GM23338 (cell line): Measurements from ENCODE around the gene LMF2. TPM values are rescaled to one million over a fixed set of nuclear protein-coding genes. Genes with fewer than 3 reads are reported as not detected.

Experiments used
- ATAC-seq: fragments of 200-7000 bp; cut with Tn5 transposase; 3 replicates; pipeline ENCODE4 v1.9.1; 2020
- DNase-seq: peaks from one replicate; pipeline ENCODE4 v3.0.0-alpha.2; 2015; ENCODE audit warnings: low spot score
- H2AFZ ChIP-seq: fragments of 200-600 bp; sonication (generic); 2 replicates; pipeline ENCODE4 v1.8.0; 2016; ENCODE audit warnings: antibody characterized with exemption, mild to moderate bottlenecking, moderate library complexity
- H3F3A ChIP-seq: fragments of 200-600 bp; sonication (generic); replicated peaks from 2 replicates; pipeline ENCODE4 v1.8.0; 2017; ENCODE audit warnings: antibody characterized with exemption, mixed run types, low read depth
- H3K27ac ChIP-seq: fragments of 200-600 bp; sonication (generic); 2 replicates; pipeline ENCODE4 v1.6.1; 2016; ENCODE audit warnings: low read depth
- H3K27me3 ChIP-seq: fragments of 200-600 bp; sonication (generic); 2 replicates; pipeline ENCODE4 v1.8.0; 2016; ENCODE audit warnings: mild to moderate bottlenecking, mixed run types, moderate library complexity; ENCODE audit not compliant: insufficient read depth
- H3K36me3 ChIP-seq: fragments of 200-600 bp; sonication (generic); 2 replicates; pipeline ENCODE4 v1.8.0; 2016; ENCODE audit warnings: mild to moderate bottlenecking; ENCODE audit not compliant: insufficient read depth
- H3K4me1 ChIP-seq: fragments of 200-600 bp; sonication (generic); 2 replicates; pipeline ENCODE4 v1.8.0; 2016; ENCODE audit warnings: mild to moderate bottlenecking, moderate library complexity; ENCODE audit not compliant: insufficient read depth
- H3K4me2 ChIP-seq: fragments of 200-600 bp; sonication (generic); 2 replicates; pipeline ENCODE4 v1.7.1; 2017; ENCODE audit warnings: mixed run types
- H3K4me3 ChIP-seq: fragments of 200-600 bp; sonication (generic); 2 replicates; pipeline ENCODE4 v1.6.1; 2016; ENCODE audit warnings: mixed run types
- H3K79me2 ChIP-seq: fragments of 200-600 bp; sonication (generic); replicated peaks from 2 replicates; pipeline ENCODE4 v1.8.0; 2017; ENCODE audit warnings: mild to moderate bottlenecking; ENCODE audit not compliant: insufficient read depth
- H3K9me2 ChIP-seq: fragments of 200-600 bp; sonication (generic); 2 replicates; pipeline ENCODE4 v1.8.0; 2017; ENCODE audit not compliant: insufficient read depth
- H4K20me1 ChIP-seq: fragments of 200-600 bp; sonication (generic); replicated peaks from 2 replicates; pipeline ENCODE4 v1.8.0; 2017; ENCODE audit warnings: mild to moderate bottlenecking; ENCODE audit not compliant: insufficient read depth
- H3K27ac Mint-ChIP-seq: 2 replicates; pipeline ENCODE4 v1.8.0; 2020; ENCODE audit warnings: inconsistent platforms, mild to moderate bottlenecking, moderate library complexity, mixed read lengths
- H3K27me3 Mint-ChIP-seq: 3 replicates; pipeline ENCODE4 v1.8.0; 2022; ENCODE audit warnings: low read depth, mild to moderate bottlenecking, moderate library complexity, mixed read lengths, inconsistent platforms; ENCODE audit not compliant: insufficient read depth, poor library complexity
- H3K36me3 Mint-ChIP-seq: 3 replicates; pipeline ENCODE4 v1.8.0; 2021; ENCODE audit warnings: low read depth, mild to moderate bottlenecking, inconsistent platforms, moderate library complexity, mixed read lengths
- H3K4me1 Mint-ChIP-seq: 3 replicates; pipeline ENCODE4 v1.8.0; 2020; ENCODE audit warnings: mild to moderate bottlenecking, inconsistent platforms, mixed read lengths
- H3K4me3 Mint-ChIP-seq: 3 replicates; pipeline ENCODE4 v1.8.0; 2021; ENCODE audit warnings: moderate library complexity, mild to moderate bottlenecking, inconsistent platforms, mixed read lengths
- H3K9me3 Mint-ChIP-seq: 3 replicates; pipeline ENCODE4 v1.8.0; 2020; ENCODE audit warnings: moderate library complexity, mild to moderate bottlenecking, inconsistent platforms, mixed read lengths
- CREB1 ChIP-seq: fragments of 250-450 bp; sonication (Bioruptor Pico); IDR thresholded peaks from 2 replicates; pipeline ENCODE4 v1.5.0; 2020; ENCODE audit warnings: low read depth, mild to moderate bottlenecking, moderate library complexity
- EZH2 ChIP-seq: fragments of 200-600 bp; sonication (generic); IDR thresholded peaks from one replicate; pipeline ENCODE4 v1.8.0; 2017; ENCODE audit warnings: antibody characterized with exemption, mild to moderate bottlenecking, low read depth; ENCODE audit not compliant: unreplicated experiment
- EZH2phosphoT487 ChIP-seq: fragments of 200-600 bp; sonication (generic); IDR thresholded peaks from one replicate; pipeline ENCODE4 v1.8.1; 2018; ENCODE audit warnings: antibody characterized with exemption; ENCODE audit not compliant: unreplicated experiment
- JUNB ChIP-seq: IDR thresholded peaks from one replicate; pipeline ENCODE4 v1.6.1; 2016; ENCODE audit warnings: antibody characterized with exemption; ENCODE audit not compliant: unreplicated experiment
- POLR2AphosphoS5 ChIP-seq: IDR thresholded peaks from 2 replicates; pipeline ENCODE4 v1.6.1; 2016; ENCODE audit warnings: antibody characterized with exemption, low read depth
- ZNF114 ChIP-seq: fragments of 250-450 bp; sonication (Bioruptor Pico); IDR thresholded peaks from 2 replicates; pipeline ENCODE4 v1.5.0; 2020; ENCODE audit warnings: mild to moderate bottlenecking, moderate library complexity
- ZNF331 ChIP-seq: fragments of 250-450 bp; sonication (Bioruptor Pico); IDR thresholded peaks from 2 replicates; pipeline ENCODE4 v1.5.0; 2020; ENCODE audit warnings: low read depth, mild to moderate bottlenecking, moderate library complexity
- polyA plus RNA-seq: library from polyadenylated mRNA; unstranded; fragments of >200 nt; fragmentation: Nextera tagmentation; extraction: Ambion mirVana; gene quantifications from 2 replicates; pipeline ENCODE4 v1.2.1, GENCODE V29; 2016
- total RNA-seq: library from RNA; depleted of rRNA; stranded (reverse); fragments of >200 nt; shearing (Covaris generic); gene quantifications from 2 replicates; pipeline ENCODE4 v1.2.3, GENCODE V29; 2014
- TF ChIP-seq, protein P1 (sequence below), 2 experiments: fragments of 200-600 bp in 1 of 2; sonication (generic) in 1 of 2; conservative IDR thresholded peaks; 2 replicates each; pipeline versions ENCODE4 v1.5.1 to v1.6.1; 2016 to 2017; ENCODE audit warnings: antibody characterized with exemption in 2 of 2, low read depth in 2 of 2, mild to moderate bottlenecking in 2 of 2, moderate library complexity in 1 of 2
- TF ChIP-seq, protein P2 (sequence below): IDR thresholded peaks from 2 replicates; pipeline ENCODE4 v1.6.1; 2016; ENCODE audit warnings: antibody characterized with exemption
- TF ChIP-seq, protein P3 (sequence below): IDR thresholded peaks from one replicate; pipeline ENCODE4 v1.6.1; 2018; ENCODE audit warnings: antibody characterized with exemption; ENCODE audit not compliant: unreplicated experiment
- TF ChIP-seq, protein P4 (sequence below): fragments of 250-450 bp; sonication (Bioruptor Pico); IDR thresholded peaks from 2 replicates; pipeline ENCODE4 v1.5.0; 2020; ENCODE audit warnings: mild to moderate bottlenecking, moderate library complexity

The LMF2 gene
- total and polyA plus RNA-seq, 2 experiments from 2014 or later: 15.6 to 36.3 TPM

DNA sequence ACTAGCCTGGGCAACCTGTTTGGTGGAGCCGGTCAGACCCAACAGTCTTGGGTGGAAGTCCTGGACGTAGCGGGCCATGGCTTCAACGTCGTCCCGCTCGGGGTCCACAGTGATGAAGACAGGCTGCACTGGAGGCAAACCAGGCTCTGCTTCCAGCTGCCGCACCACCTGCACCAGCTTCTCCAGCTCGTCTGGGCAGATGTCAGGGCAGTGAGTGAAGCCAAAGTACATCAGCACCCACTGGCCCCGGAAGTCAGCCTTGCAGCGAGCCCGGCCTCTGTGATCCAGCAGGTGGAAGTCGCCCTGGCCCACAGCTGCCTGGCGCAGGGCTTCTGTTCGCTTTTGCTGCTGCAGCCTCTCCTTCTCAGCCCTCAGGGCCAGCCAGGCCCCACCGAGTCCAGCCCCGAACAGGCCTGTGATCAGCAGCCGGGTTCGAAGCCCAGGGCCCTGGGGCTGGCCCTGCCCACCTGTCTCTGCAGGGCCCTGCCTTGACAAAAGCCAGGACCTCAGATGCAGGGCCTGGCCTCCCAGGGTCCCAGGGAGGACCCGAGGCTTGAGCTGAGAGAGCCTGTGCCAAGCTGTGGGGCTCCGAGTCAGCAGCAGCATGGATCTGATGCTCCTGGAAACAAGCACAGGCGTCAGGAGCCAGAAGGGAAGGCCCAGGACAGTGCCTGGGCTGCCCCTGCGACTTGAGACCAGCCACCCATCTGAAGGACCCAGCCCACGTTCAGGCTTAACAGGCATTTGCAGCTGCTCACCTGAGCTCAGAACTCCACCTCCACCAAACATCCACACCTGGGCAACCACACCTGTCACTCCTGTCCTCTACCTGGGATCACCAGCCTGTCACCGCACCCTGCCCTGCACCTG, 16.5 kb upstream of the LMF2 start:
- no peak overlapping the region for H3K27ac ChIP-seq
- Mint-ChIP-seq H3K4me1 (peaks cover 11% of the 10 kb centered on the region), H3K36me3 (peaks cover 17% of the 10 kb centered on the region), H3K9me3 (peaks cover 4% of the 10 kb centered on the region; the same call in 2 of the 3 replicates), H3K4me3 (peak overlapping the region; percentile 89), H3K27me3 (peaks cover 29% of the 10 kb centered on the region), H3K27ac (peak overlapping the region; percentile 78)
- H3K27me3 ChIP-seq: peaks cover 25% of the 10 kb centered on the region
- no peaks in the 10 kb centered on the region; the same call in 1 of the 2 replicates for H3K4me1 ChIP-seq
- peak overlapping the region; percentile 84 for H3K4me3 ChIP-seq
- H3K36me3 ChIP-seq: no peaks in the 10 kb centered on the region; the same call in 1 of the 2 replicates
- ATAC-seq (no peak), DNase-seq (no peak)
- peak overlapping the region; percentile 94 for H3K4me2 ChIP-seq
- no peak for TF ChIP-seq POLR2AphosphoS5
- TF ChIP-seq ZNF114 (CRISPR knock-in tag): no peak
- TF ChIP-seq, protein P1, sequence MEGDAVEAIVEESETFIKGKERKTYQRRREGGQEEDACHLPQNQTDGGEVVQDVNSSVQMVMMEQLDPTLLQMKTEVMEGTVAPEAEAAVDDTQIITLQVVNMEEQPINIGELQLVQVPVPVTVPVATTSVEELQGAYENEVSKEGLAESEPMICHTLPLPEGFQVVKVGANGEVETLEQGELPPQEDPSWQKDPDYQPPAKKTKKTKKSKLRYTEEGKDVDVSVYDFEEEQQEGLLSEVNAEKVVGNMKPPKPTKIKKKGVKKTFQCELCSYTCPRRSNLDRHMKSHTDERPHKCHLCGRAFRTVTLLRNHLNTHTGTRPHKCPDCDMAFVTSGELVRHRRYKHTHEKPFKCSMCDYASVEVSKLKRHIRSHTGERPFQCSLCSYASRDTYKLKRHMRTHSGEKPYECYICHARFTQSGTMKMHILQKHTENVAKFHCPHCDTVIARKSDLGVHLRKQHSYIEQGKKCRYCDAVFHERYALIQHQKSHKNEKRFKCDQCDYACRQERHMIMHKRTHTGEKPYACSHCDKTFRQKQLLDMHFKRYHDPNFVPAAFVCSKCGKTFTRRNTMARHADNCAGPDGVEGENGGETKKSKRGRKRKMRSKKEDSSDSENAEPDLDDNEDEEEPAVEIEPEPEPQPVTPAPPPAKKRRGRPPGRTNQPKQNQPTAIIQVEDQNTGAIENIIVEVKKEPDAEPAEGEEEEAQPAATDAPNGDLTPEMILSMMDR (conservative IDR thresholded peaks at IDR 0.05; ENCODE audit: low read depth in 2 of 2): no peak
- TF ChIP-seq, protein P2, sequence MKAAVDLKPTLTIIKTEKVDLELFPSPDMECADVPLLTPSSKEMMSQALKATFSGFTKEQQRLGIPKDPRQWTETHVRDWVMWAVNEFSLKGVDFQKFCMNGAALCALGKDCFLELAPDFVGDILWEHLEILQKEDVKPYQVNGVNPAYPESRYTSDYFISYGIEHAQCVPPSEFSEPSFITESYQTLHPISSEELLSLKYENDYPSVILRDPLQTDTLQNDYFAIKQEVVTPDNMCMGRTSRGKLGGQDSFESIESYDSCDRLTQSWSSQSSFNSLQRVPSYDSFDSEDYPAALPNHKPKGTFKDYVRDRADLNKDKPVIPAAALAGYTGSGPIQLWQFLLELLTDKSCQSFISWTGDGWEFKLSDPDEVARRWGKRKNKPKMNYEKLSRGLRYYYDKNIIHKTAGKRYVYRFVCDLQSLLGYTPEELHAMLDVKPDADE: no peak
- TF ChIP-seq CREB1 (CRISPR knock-in tag): no peak
- TF ChIP-seq JUNB: no peak
- no peak for TF ChIP-seq ZNF331 (CRISPR knock-in tag)
- no peak for TF ChIP-seq EZH2
- TF ChIP-seq, protein P3, sequence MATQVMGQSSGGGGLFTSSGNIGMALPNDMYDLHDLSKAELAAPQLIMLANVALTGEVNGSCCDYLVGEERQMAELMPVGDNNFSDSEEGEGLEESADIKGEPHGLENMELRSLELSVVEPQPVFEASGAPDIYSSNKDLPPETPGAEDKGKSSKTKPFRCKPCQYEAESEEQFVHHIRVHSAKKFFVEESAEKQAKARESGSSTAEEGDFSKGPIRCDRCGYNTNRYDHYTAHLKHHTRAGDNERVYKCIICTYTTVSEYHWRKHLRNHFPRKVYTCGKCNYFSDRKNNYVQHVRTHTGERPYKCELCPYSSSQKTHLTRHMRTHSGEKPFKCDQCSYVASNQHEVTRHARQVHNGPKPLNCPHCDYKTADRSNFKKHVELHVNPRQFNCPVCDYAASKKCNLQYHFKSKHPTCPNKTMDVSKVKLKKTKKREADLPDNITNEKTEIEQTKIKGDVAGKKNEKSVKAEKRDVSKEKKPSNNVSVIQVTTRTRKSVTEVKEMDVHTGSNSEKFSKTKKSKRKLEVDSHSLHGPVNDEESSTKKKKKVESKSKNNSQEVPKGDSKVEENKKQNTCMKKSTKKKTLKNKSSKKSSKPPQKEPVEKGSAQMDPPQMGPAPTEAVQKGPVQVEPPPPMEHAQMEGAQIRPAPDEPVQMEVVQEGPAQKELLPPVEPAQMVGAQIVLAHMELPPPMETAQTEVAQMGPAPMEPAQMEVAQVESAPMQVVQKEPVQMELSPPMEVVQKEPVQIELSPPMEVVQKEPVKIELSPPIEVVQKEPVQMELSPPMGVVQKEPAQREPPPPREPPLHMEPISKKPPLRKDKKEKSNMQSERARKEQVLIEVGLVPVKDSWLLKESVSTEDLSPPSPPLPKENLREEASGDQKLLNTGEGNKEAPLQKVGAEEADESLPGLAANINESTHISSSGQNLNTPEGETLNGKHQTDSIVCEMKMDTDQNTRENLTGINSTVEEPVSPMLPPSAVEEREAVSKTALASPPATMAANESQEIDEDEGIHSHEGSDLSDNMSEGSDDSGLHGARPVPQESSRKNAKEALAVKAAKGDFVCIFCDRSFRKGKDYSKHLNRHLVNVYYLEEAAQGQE: no peak
- TF ChIP-seq, protein P4, sequence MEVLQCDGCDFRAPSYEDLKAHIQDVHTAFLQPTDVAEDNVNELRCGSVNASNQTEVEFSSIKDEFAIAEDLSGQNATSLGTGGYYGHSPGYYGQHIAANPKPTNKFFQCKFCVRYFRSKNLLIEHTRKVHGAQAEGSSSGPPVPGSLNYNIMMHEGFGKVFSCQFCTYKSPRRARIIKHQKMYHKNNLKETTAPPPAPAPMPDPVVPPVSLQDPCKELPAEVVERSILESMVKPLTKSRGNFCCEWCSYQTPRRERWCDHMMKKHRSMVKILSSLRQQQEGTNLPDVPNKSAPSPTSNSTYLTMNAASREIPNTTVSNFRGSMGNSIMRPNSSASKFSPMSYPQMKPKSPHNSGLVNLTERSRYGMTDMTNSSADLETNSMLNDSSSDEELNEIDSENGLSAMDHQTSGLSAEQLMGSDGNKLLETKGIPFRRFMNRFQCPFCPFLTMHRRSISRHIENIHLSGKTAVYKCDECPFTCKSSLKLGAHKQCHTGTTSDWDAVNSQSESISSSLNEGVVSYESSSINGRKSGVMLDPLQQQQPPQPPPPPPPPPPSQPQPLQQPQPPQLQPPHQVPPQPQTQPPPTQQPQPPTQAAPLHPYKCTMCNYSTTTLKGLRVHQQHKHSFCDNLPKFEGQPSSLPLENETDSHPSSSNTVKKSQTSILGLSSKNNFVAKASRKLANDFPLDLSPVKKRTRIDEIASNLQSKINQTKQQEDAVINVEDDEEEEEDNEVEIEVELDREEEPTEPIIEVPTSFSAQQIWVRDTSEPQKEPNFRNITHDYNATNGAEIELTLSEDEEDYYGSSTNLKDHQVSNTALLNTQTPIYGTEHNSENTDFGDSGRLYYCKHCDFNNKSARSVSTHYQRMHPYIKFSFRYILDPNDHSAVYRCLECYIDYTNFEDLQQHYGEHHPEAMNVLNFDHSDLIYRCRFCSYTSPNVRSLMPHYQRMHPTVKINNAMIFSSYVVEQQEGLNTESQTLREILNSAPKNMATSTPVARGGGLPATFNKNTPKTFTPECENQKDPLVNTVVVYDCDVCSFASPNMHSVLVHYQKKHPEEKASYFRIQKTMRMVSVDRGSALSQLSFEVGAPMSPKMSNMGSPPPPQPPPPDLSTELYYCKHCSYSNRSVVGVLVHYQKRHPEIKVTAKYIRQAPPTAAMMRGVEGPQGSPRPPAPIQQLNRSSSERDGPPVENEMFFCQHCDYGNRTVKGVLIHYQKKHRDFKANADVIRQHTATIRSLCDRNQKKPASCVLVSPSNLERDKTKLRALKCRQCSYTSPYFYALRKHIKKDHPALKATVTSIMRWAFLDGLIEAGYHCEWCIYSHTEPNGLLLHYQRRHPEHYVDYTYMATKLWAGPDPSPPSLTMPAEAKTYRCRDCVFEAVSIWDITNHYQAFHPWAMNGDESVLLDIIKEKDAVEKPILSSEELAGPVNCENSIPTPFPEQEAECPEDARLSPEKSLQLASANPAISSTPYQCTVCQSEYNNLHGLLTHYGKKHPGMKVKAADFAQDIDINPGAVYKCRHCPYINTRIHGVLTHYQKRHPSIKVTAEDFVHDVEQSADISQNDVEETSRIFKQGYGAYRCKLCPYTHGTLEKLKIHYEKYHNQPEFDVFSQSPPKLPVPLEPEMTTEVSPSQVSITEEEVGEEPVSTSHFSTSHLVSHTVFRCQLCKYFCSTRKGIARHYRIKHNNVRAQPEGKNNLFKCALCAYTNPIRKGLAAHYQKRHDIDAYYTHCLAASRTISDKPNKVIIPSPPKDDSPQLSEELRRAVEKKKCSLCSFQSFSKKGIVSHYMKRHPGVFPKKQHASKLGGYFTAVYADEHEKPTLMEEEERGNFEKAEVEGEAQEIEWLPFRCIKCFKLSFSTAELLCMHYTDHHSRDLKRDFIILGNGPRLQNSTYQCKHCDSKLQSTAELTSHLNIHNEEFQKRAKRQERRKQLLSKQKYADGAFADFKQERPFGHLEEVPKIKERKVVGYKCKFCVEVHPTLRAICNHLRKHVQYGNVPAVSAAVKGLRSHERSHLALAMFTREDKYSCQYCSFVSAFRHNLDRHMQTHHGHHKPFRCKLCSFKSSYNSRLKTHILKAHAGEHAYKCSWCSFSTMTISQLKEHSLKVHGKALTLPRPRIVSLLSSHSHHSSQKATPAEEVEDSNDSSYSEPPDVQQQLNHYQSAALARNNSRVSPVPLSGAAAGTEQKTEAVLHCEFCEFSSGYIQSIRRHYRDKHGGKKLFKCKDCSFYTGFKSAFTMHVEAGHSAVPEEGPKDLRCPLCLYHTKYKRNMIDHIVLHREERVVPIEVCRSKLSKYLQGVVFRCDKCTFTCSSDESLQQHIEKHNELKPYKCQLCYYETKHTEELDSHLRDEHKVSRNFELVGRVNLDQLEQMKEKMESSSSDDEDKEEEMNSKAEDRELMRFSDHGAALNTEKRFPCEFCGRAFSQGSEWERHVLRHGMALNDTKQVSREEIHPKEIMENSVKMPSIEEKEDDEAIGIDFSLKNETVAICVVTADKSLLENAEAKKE (CRISPR knock-in tag): no peak
- no peak for TF ChIP-seq EZH2phosphoT487
- no peaks in the 10 kb centered on the region for H3K79me2 ChIP-seq
- H2AFZ ChIP-seq: no peak overlapping the region
- no peaks in the 10 kb centered on the region for H3K9me2 ChIP-seq
- H3F3A ChIP-seq: peaks cover 4% of the 10 kb centered on the region
- H4K20me1 ChIP-seq: no peaks in the 10 kb centered on the region; the same call in 1 of the 2 replicates
